Measurements from ENCODE around the gene GREB1.

GREB1 gene

DNA sequence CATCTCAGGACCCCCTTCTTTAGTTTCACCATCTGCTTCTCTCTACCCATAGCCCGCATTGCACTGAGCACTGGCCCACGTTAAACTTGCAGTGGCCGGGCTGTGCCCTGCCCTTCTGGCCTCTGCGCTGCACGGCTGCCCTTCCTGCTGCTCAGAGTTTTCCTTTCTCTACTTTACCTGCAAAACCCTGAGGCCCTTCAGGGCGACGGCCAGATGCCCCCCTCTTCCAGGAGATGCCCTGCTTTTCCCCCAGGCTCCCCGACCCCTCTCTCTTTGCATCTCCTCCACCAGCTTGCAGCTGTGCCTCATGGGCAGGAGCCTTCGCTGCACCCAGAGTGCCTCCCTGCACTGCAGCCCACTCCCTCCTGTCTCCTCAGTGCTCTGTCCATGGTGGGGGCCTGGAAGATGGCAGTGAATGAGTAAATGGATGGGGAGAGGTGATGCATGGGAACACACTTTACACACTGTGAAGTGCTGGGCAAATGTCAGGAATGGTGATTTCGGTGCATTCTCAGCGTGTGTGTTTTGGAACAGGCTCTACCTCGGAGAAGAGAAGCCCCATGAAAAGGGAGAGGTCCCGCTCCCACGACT lies 82.3 kb downstream of the GREB1 start:
- DNase-seq = no peak

DNA sequence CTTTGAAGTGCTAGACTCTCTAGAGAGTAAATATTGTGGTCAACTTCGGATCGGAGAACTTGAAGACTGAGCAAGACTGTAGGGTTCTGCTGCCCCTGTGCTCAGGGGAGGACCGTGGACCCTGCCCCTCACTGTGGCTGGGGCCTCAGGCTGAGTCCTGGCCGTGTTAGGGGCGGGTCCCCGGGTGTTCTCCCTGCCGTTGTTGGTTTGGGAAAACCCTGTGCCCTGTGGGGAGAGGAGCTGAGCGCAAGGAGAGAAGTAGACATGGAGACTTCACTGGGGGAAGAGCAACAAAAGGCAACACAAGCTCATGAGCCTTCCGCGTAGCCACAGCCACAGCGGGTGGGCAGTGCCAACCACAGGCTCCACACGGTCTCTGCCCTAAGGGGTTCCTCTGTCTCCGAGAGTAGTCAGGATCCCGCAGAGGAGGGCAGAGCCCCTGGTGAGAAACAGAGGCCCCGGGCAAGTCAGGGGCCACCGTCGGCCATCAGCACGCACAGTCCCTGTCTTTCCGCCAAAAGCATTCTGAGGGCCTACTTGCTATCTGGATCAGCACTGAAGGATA lies 83.1 kb downstream of the GREB1 start:
- DNase-seq = no peak

DNA sequence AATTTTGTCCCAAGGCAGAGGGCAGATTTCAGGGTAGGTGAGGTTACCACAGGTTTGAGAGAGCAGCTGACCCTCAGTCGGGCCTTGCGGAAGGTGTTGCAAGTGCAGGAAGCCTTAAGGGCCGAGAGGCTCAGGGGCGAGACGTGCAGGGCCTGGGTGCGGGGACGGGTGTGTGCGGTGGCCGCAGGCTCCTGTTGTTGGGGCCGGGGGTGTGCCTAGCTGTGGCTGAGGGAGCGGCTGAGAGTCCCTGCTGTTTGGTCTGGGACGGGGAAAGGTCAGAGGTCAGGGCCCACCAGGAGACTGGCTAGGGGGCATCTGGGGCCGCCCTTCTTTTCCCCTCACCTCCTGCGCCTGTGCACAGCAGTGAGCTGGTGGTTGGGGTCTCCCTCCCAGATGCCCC lies 83.7 kb downstream of the GREB1 start:
- no peak for DNase-seq

DNA sequence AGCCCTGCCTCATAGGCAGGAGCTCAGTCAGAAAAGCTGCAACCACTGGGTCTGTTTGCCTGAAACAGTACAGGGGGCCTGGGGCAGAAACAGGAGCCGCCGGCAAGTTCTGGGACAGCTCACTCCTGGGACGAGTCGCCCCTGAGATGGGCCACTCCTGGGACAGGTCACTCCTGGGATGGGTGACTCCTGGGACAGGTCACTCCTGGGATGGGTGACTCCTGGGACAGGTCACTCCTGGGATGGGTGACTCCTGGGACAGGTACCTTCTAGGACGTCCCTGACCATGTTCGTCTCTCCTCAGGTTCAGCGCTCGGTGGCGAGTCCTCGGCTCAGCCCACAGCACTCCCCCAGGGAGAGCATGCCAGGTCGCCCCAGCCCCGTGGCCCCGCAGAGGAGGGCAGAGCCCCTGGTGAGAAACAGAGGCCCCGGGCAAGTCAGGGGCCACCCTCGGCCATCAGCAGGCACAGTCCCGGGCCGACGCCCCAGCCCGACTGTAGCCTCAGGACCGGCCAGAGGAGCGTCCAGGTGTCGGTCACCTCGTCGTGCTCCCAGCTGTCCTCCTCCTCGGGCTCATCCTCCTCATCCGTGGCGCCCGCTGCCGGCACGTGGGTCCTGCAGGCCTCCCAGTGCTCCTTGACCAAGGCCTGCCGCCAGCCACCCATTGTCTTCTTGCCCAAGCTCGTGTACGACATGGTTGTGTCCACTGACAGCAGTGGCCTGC lies 84.3 kb downstream of the GREB1 start:
- DNase-seq = no peak

DNA sequence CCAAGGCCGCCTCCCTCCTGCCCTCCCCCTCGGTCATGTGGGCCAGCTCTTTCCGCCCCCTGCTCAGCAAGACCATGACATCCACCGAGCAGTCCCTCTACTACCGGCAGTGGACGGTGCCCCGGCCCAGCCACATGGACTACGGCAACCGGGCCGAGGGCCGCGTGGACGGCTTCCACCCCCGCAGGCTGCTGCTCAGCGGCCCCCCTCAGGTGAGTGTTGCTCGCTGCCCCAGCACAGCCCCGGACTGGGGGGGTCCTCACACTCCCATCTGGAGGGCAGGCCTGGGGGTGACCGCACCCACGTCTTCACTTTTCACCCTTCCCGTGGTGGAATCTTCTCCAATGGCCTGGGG lies 84.8 kb downstream of the GREB1 start:
- no peak for DNase-seq

DNA sequence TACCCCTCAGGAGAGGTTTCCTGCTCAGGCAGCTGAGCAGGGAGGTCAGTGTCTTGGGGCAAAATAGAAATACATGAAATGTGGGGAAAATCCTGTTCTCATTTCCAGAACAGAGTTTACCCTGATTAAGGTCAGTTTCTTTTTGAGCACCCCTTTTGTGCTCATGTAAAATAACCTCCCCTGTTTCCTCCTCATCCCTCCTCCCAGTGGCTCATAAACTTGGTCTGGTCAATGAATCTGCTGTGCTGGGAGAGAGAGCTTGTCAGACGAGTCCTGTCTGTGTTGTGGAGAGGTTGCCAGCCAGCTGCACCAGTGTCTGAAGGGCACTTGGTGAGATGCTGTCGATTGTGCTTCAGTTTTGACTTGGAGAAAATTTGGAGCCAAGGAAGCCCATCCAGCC lies 87.6 kb downstream of the GREB1 start:
- no peak for DNase-seq

DNA sequence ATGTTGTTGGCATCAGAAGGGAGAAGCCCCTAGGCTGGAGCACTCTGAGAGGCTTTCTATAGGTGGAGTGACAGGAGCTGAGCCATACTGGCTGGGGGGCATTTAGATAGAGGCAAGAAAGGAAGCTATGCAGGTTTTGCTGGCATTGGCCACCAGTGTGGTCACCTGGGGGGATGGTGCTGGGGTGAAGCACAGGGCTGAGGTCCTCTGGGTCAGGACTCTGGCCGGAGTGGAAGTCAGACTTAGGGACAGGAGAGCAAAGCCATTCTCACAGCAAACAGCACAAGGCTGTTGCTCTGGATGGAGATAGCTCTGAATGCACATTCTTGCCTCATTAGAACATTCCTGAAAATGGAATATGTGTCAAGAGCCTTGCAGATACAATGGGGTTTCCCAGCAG lies 88.8 kb downstream of the GREB1 start:
- no peak for DNase-seq

DNA sequence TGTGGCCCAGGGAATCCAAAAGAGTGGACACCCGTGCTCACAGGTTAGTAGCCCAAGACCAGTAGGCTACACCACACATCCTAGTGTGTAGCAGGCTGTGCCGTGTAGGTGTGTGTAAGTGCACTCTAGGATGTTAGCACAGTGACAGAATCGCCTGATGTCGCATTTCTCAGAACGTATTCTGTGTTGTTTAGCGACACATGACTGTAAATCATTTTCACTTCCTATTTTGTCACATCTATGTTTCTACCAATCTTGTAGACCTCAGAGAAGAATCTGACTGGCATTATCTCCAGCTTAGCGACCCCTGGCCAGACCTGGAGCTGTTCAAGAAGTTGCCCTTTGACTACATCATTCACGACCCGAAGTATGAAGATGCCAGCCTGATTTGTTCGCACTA lies 91.0 kb downstream of the GREB1 start:
- no peak for DNase-seq

DNA sequence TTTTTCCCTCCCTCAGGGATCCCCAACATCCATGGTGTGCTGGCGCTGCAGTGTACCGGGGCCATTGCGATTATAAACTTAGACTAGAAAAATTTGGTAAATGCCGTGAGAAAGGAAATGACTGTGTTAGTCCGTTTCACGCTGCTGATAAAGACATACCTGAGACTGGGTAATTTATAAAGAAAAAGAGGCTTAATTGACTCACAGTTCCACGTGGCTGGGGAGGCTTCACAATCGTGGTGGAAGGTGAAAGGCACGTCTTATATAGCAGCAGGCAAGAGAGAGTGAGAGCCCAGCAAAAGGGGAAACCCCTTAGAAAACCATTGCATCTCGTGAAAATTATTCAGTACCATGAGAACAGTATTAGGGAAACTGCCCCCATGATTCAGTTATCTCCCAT lies 91.8 kb downstream of the GREB1 start:
- no peak for DNase-seq

DNA sequence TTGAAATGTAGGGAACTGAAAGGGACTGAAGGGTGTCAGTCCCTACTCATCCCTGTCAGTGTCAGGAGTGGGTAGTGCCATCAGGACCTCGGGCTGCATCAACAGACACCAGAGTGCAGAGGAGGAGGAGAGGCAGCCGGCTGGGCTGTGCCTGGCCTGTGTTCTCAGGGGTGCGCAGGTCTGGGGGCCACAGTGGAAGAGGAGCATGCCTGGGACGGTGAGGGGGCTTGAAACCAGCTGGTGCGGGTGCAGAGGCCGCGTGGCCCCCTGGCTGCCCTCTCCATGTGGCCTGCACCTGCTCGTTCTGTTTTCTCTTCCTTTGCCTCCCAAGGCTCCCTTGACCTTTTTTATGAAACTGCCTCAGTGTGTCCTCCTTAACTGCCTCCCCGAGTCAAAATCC lies 94.8 kb downstream of the GREB1 start:
- no peak for DNase-seq

DNA sequence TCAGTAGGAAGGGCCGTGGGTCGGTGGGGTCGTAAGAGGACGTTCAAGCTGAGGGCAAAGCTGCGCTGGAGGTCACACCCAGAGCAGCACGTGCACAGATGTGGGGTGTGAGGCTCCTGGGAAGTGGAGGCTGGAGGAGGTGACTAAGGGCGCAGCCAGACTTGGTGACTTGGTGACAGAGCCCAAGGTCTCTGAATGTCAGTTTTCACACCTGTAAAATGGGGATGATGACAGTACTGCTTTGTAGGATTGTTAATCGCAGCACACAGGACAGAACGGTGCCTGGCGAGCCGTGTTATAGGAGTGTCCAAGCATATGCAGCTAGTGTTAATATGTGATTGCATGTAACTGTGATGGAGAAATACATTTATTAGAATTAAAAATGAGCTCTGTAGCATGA lies 95.4 kb downstream of the GREB1 start:
- no peak for DNase-seq

DNA sequence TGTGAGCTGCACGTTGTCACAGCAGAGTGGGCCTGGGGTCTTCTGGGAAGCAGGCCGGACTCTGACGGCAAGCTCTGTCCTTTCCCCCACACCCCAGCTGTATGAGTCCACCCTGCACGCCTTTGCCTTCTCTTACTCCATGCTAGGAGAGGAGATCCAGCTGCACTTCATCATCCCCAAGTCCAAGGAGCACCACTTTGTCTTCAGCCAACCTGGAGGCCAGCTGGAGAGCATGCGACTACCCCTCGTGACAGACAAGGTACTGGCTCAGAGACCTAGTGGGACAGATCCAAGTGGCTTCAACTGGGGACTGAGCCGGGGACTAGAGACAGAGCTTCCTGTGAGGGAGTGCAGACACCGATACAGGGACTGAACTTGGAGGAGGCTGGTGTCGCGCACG lies 96.0 kb downstream of the GREB1 start:
- DNase-seq = no peak

DNA sequence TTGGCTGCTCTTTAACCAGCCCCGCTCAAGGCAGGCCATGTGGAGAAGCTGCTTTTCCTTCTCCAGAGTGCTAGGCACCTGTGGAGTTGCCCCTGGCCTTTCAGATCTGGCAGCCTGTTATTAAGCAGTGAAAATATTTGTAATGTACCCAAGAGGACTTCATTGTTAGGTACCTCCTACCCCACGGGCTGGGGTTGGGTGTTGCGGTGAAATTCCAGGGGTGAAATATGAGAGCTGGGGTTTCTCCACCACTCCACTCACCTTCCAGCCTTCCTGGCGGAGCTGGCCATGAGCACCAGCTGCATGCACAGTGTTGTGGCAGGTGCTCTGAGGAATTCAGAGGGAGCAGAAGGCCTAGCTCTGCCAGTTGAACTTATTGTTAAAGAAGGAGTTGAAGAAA lies 97.0 kb downstream of the GREB1 start:
- no peak for DNase-seq

DNA sequence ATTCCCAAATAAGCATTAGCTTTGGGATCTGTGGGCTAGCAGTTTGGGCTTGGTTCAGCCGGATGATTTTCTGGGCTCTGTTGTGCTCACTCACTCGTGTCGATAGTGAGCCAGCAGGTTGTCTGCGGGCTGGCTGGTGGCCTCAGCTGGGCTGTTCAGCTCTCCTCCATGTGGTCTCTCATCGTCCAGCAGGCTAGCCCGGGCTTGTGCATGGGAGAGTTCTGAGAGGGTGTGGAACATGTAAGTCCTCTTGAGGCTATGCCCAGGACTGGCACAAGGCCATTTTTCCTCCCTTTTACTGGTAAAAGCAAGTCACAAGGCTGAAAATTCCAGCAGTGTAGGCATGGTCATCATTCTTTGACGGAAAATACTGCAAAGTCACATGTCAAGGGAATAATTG lies 97.6 kb downstream of the GREB1 start:
- DNase-seq = no peak

DNA sequence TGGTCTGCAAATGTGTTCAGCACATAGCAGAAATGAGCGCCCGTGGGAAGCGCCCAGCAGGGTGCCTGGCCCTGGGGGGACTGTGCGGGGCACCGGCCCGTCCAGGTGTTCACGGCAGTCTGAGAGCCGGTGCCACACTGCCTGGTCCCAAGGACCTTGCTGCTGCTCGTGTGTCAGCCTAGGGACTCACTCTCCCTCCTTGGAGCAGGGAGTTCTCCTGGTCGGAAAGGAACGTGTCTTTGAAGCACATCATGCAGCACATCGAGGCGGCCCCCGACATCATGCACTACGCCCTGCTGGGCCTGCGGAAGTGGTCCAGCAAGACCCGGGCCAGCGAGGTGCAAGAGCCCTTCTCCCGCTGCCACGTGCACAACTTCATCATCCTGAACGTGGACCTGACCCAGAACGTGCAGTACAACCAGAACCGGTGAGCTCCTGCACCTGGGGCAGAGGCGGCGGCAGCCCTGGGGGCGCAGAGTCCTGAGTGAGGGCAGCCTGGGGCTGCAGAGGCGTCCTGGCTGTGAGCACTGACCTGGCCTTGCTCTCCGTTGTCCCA lies 100.2 kb downstream of the GREB1 start:
- DNase-seq = no peak

DNA sequence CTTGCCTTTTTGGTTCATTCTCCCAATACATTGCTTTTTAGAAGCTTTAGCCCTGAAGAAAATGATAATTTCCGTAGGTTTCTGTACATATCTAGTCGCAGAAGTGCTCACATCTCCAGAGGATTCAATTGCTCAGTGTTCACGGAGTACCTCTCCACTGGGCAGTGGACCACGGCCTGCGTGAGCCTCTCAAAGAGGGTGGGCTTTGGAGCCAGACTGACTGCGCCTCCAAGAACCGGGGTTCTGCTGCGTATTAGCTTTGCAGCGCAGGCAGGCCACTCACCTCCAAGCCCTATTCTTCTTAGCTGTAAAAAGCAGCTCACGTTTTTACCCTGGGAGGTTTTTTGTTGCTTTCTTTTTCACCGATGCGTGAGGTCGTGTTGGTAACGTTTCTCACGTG lies 100.7 kb downstream of the GREB1 start:
- no peak for DNase-seq

DNA sequence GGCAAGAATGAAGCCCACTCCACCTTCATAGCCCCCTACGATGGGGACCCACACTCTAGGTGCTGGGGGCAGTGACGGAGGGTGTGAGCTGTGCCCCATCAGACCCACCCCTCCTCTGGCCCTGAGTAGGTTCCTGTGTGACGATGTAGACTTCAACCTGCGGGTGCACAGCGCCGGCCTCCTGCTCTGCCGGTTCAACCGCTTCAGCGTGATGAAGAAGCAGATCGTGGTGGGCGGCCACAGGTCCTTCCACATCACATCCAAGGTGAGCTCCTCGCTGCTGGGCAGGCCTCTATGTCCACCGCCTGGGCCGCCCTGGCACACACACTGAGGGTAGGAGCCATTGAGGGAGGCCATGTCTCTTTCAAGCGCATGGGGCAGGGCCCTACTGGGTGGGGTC lies 101.3 kb downstream of the GREB1 start:
- DNase-seq = no peak

DNA sequence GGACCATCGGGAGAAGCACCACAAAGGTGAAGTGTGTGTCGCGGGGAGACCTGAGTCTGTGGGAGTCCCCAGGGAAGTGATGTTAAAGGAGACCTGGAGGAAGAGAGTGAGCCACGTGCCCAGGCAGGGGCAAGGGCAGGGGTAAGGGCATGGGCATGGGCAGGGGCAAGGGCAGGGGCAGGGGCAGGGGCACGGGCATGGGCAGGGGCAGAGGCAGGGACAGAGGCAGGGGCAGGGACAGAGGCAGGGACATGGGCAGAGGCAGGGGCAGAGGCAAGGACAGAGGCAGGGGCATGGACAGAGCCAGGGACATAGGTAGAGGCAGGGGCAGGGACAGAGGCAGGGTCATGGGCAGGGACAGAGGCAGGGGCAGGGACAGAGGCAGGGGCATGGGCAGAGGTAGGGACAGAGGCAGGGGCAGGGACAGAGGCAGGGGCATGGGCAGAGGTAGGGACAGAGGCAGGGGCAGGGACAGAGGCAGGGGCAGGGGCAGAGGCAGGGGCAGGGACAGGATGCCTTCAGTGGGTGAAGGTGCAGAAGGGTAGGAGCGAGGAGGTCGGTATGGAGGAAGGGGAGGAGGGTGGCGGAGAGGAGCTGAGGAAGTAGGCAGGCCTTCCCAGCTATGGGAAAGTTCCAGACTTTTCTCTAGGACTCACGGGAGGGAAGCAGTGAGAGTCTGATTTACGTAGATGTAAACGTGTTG lies 102.9 kb downstream of the GREB1 start:
- DNase-seq = no peak

DNA sequence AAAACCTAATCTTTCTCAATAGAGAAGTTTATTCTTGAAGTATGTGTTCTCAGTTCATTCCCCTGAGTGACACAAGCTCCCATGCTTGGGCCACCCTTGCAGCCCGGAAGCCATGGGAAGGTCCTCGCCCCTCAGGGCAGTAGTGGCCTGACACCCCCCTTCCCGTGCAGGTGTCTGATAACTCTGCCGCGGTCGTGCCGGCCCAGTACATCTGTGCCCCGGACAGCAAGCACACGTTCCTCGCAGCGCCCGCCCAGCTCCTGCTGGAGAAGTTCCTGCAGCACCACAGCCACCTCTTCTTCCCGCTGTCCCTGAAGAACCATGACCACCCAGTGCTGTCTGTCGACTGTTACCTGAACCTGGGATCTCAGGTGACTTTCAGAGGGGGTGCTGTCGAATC lies 103.7 kb downstream of the GREB1 start:
- DNase-seq = no peak

DNA sequence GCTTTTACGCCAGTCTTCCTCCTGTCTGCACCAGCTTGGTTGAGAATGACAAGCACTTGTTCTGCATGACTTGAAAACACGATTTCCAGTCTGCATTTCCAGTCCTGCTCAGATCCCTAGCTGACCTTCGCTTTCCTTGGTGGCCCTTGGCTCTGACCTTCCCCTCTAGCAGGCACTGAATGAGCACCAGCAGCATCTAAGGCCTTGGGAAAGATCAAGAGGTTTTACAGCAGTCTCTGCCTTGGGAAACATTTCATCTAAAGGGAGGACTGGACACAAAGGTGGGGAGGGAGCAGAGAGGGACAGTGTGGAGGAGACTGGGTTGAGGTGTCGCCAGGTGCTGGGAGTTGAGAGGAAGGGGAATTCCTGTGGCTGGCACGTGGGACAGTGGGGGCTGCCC lies 105.7 kb downstream of the GREB1 start:
- DNase-seq = no peak

DNA sequence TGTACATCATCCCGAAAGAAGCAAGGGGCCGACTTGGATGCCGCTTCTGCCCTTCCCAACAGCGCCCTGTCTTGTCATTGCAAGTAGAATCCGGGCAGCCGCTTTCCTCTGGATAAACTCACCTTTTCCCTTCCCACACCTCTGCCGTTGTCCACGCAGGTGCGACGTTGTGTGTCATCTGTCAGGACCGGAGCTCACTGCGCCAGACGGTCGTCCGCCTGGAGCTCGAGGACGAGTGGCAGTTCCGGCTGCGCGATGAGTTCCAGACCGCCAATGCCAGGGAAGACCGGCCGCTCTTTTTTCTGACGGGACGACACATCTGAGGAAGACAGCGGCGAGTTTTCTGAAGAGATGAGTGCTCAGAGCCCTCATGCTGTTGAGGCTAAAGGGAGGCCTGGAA lies 106.3 kb downstream of the GREB1 start:
- DNase-seq = no peak

DNA sequence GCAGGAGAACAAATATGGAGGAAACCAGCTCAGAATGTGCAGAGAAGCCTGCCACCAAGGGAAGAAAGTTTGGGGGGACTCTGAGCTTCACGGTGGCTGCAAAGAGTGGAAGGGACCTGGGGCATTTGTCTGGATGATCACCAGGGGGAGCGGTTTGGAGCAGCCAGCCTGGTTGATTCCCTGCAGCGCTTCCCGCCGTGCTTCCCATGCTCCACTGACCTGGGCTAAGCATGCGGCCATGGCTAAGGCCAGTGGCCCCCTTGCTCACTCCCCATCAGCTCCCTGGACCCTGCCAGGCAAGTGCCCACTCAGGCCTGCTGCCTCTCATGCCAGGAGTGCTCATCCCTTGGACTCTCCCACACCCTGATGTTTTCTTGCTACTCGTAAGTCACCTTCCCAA lies 109.1 kb downstream of the GREB1 start:
- DNase-seq = no peak

DNA sequence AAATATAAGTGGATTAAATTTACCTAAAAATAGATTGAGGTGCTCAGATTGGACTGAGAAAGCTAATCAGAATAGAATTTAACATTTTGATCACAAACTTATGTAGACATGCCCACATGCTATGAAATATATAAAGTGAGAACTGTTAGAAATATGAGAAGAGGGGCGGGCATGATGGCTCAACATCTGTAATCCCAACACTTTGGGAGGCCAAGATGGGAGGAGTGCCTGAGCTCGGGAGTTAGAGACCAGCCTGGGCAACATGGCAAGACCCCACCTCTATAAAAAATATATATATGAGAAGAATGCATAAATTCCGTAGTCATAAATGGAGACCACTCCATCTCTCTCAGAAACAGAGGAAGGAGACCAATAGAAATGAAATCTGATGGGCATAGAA lies 110.4 kb downstream of the GREB1 start:
- no peak for DNase-seq

DNA sequence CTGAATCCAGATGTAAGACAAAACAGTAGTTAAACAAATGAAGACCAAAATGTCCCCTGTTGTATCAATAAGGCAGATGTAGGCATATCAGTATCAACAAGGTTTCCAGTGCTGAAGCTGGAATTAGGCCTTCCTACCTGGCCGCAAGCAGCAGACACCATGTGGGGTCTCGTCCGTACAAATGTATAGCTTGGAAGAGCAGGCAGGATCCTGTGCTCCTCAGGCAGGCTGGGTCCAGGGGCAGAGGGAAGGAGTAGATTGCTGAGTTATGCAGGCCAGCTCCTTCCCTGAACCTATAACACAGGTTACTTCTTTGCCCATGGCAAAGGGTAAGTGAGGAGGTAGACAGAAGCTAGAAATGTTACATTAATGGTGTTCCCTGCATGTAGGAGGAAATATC lies 112.7 kb downstream of the GREB1 start:
- DNase-seq = no peak
